Astrocyte (in vitro differentiated cells and primary cell): ENCODE measurements around the gene ASCC3.

Experiments used
- EZH2 ChIP-seq: IDR thresholded peaks from 2 replicates; pipeline ENCODE4 v1.6.1; 2012; ENCODE audit warnings: mild to moderate bottlenecking, low read length, inconsistent platforms; ENCODE audit not compliant: insufficient read depth
- TF ChIP-seq, protein P1 (sequence below): IDR thresholded peaks from 2 replicates; pipeline ENCODE4 v1.5.1; 2011; ENCODE audit warnings: low read depth, mild to moderate bottlenecking, inconsistent platforms, low read length, moderate library complexity; ENCODE audit not compliant: insufficient read depth

DNA sequence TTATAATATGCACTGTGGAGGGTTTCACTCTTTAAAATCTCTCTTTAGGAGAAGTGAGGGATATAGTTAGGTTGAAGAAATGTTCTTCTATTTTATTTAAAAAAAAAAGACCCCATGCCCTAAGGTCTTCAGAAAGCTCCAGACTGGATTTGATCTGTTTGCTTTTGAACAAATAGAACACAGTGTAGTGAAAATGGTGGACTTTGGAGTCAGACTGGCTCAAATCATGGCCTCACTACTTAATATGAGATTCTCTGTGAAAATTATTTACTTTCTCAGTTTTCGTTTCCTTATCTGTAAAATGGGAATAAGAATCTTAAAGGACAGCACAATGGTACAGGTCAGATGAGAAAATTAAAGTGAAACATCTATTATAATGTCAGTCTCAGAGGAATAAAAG lies 203.9 kb downstream of the ASCC3 start:
- TF ChIP-seq EZH2: no peak
- TF ChIP-seq, protein P1, sequence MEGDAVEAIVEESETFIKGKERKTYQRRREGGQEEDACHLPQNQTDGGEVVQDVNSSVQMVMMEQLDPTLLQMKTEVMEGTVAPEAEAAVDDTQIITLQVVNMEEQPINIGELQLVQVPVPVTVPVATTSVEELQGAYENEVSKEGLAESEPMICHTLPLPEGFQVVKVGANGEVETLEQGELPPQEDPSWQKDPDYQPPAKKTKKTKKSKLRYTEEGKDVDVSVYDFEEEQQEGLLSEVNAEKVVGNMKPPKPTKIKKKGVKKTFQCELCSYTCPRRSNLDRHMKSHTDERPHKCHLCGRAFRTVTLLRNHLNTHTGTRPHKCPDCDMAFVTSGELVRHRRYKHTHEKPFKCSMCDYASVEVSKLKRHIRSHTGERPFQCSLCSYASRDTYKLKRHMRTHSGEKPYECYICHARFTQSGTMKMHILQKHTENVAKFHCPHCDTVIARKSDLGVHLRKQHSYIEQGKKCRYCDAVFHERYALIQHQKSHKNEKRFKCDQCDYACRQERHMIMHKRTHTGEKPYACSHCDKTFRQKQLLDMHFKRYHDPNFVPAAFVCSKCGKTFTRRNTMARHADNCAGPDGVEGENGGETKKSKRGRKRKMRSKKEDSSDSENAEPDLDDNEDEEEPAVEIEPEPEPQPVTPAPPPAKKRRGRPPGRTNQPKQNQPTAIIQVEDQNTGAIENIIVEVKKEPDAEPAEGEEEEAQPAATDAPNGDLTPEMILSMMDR: no peak
